Measurements from ENCODE around the gene NDUFB3. TPM values are rescaled to one million over a fixed set of nuclear protein-coding genes. Genes with fewer than 3 reads are reported as not detected.

The NDUFB3 gene
- total and polyA plus RNA-seq, 11 donors: 197 to 496 (median 348) TPM

DNA sequence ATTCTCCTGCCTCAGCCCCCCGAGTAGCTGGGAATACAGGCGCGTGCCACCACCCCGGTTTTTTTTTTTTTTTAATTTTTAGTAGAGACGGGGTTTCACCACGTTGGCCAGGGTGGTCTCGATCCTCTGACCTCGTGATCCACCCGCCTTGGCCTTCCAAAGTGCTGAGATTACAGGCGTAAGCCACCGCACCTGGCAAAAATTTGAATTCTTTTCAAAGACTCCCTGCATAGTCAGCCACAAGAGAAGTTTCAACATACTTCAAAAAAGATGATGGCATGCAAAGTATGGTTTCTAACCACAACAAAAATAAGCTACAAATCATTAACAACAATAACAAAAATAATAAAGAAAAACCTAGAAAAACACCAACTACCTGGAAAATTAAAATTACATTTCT lies 22.3 kb upstream of the NDUFB3 start:
- DNase-seq (no peak), ATAC-seq (no peak)
- TF ChIP-seq, protein P1, sequence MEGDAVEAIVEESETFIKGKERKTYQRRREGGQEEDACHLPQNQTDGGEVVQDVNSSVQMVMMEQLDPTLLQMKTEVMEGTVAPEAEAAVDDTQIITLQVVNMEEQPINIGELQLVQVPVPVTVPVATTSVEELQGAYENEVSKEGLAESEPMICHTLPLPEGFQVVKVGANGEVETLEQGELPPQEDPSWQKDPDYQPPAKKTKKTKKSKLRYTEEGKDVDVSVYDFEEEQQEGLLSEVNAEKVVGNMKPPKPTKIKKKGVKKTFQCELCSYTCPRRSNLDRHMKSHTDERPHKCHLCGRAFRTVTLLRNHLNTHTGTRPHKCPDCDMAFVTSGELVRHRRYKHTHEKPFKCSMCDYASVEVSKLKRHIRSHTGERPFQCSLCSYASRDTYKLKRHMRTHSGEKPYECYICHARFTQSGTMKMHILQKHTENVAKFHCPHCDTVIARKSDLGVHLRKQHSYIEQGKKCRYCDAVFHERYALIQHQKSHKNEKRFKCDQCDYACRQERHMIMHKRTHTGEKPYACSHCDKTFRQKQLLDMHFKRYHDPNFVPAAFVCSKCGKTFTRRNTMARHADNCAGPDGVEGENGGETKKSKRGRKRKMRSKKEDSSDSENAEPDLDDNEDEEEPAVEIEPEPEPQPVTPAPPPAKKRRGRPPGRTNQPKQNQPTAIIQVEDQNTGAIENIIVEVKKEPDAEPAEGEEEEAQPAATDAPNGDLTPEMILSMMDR (IDR thresholded peaks at IDR 0.05): no peak
- TF ChIP-seq POLR2A (IDR thresholded peaks at IDR 0.05): no peak
- peaks cover 0 to 10% (median 0%) of the 10 kb centered on the region in 12 donors for H3K9me3 ChIP-seq
- peaks cover 0 to 28% (median 5%) of the 10 kb centered on the region in 9 donors for H3K36me3 ChIP-seq
- H3K27me3 ChIP-seq: no peaks in the 10 kb centered on the region
- H3K4me1 ChIP-seq: peaks cover 0 to 10% (median 0%) of the 10 kb centered on the region in 12 donors
- intact Hi-C loops (cut with DNase I): no loop called here
- 98% methylated on average over 11 of the region's 11 CpGs for WGBS, 4 donors
- no peak overlapping the region for H3K4me3 ChIP-seq
- H3K27ac ChIP-seq: no peak overlapping the region

DNA sequence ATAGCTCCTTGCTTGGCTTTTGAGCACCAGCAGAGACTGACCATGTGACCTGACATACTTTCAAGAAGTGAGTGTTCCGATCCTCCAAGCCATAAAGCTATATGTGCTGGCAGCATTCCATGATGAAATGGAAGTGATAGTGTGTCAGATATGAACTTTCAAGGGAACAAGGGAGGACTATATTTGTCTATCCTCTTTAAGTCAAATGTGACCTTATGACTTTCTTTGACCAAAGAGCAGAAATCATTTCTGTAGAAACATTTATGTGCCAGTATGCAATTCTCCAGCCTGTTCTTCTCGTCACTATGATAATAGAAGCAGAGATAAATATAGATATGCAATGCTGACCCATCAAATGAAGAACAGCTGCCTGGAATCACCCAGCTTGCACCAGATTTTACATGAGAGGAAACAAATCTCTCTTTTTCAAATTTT lies 14.7 kb upstream of the NDUFB3 start:
- Histone ChIP-seq H3K36me3 (peaks cover 0 to 37% (median 18%) of the 10 kb centered on the region in 9 donors), H3K27me3 (no peaks in the 10 kb centered on the region), H3K4me1 (peaks cover 0 to 52% (median 17%) of the 10 kb centered on the region in 12 donors), H3K9me3 (no peaks in the 10 kb centered on the region), H3K4me3 (no peak overlapping the region), H3K27ac (peak overlapping the region in 2 of 12 donors; percentile 16 to 47)
- ATAC-seq (peak in 1 of 4 donors; percentile 14), DNase-seq (no peak)
- 21 to 35% (median 27%) methylated on average over 2 of the region's 2 CpGs for WGBS, 4 donors
- TF ChIP-seq POLR2A (IDR thresholded peaks at IDR 0.05): no peak
- TF ChIP-seq, protein P1 (IDR thresholded peaks at IDR 0.05): no peak
- intact Hi-C loops (cut with DNase I): loop anchor here in 2 of 10 donors (5.0 to 10.0 kb wide), 2 partner anchors 35 to 62 kb away; no protein-coding TSS in a partner anchor

DNA sequence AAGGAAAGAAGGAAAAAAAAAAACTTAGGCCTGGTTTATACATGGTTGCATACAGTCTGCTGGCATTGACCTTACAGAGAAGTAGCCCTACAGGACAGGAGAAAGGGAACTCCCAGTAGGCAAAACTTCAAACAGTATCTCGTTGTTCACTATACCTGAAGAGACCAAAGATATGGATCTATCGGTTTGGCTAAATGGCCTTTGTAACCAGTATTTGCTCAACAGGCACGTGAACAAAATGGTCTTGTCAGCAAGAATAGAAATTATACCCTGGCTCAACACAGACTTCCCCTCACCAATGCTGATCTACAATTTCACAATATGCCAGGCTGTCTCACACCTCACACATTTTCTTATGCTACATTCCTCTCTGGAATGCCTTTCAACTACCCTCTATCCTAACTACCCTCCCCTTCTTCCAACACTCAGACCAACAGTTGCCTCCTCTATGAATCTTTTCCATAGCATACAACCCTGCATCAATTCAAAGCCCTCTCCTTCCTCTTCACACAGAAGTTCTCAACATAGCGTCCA lies 14.0 kb upstream of the NDUFB3 start:
- no peaks in the 10 kb centered on the region for H3K27me3 ChIP-seq
- no peak overlapping the region for H3K4me3 ChIP-seq
- 62 to 78% (median 67%) methylated on average over 4 of the region's 4 CpGs for WGBS, 4 donors
- no peaks in the 10 kb centered on the region for H3K9me3 ChIP-seq
- peaks cover 0 to 32% (median 18%) of the 10 kb centered on the region in 9 donors for H3K36me3 ChIP-seq
- H3K4me1 ChIP-seq: peaks cover 0 to 45% (median 17%) of the 10 kb centered on the region in 12 donors
- intact Hi-C loops (cut with DNase I): loop anchor here in 2 of 10 donors (5.0 to 10.0 kb wide), 2 partner anchors 35 to 63 kb away; no protein-coding TSS in a partner anchor
- no peak for TF ChIP-seq POLR2A (IDR thresholded peaks at IDR 0.05)
- TF ChIP-seq, protein P1 (IDR thresholded peaks at IDR 0.05): no peak
- peak overlapping the region in 2 of 12 donors; percentile 16 to 47 for H3K27ac ChIP-seq
- no peak for ATAC-seq
- no peak for DNase-seq

DNA sequence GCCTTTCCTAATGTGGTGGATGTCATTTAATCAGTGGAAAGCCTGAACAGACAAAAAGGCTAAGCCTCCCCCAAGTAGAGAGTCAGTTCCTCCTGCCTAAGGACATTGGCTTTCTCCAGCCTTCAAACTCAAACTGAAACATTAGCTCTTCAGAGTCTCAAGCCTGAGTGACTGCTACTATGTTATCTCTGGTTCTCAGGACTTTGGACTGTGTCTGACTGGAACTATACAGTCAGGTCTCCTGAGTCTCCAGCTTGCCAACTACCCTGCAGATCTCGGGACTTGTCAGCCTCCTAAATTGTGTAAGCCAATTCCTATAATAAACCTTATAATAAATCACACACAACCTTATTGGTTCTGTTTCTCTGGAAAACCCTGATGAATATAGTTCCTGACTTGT lies 12.9 kb upstream of the NDUFB3 start:
- Histone ChIP-seq H3K4me1 (peaks cover 0 to 45% (median 17%) of the 10 kb centered on the region in 12 donors), H3K27me3 (no peaks in the 10 kb centered on the region), H3K36me3 (peaks cover 0 to 25% (median 16%) of the 10 kb centered on the region in 9 donors), H3K4me3 (no peak overlapping the region), H3K27ac (no peak overlapping the region), H3K9me3 (no peaks in the 10 kb centered on the region)
- no peak for TF ChIP-seq POLR2A (IDR thresholded peaks at IDR 0.05)
- ATAC-seq: peak in 1 of 4 donors; percentile 69
- no peak for DNase-seq
- WGBS, 4 donors: 31 to 53% (median 48%) methylated on average over 1 of the region's 1 CpG
- intact Hi-C loops (cut with DNase I): loop anchor here in 2 of 10 donors (5.0 to 10.0 kb wide), 2 partner anchors 37 to 64 kb away; no protein-coding TSS in a partner anchor
